Measurements from ENCODE around the gene FARS2.
"Not testable (repeated sequence)": the region's sequence is repeated elsewhere in the genome, so short reads cannot be mapped to it uniquely, and the experiment has no call there.

Gene FARS2

GRCh38 chr6:5656695-5657094 lies 395.4 kb downstream of the FARS2 start:
- H3K27me3 ChIP-seq (ENCODE audit: control insufficient read depth in 1 of 2, insufficient read depth in 2 of 2, low read length in 2 of 2); H3K9ac ChIP-seq (ENCODE audit: low read length); H3K36me3 ChIP-seq (ENCODE audit: insufficient read depth, low read length); H3K4me3 ChIP-seq (ENCODE audit: low read depth in 1 of 2, low read length in 2 of 2); H3K27ac ChIP-seq (ENCODE audit: low read depth, low read length); H3K9me3 ChIP-seq (ENCODE audit: low read length); H3K4me1 ChIP-seq (ENCODE audit: insufficient read depth, low read length): not testable (repeated sequence)

GRCh38 chr6:5657684-5658430 lies 396.5 kb downstream of the FARS2 start:
- H3K4me1 ChIP-seq (ENCODE audit: insufficient read depth, low read length): no peaks in the 10 kb centered on the region
- no peaks in the 10 kb centered on the region for H3K27me3 ChIP-seq (ENCODE audit: control insufficient read depth in 1 of 2, insufficient read depth in 2 of 2, low read length in 2 of 2)
- H3K9ac ChIP-seq (ENCODE audit: low read length): no peak overlapping the region
- H3K36me3 ChIP-seq (ENCODE audit: insufficient read depth, low read length): no peaks in the 10 kb centered on the region
- no peaks in the 10 kb centered on the region for H3K9me3 ChIP-seq (ENCODE audit: low read length)
- no peak overlapping the region for H3K27ac ChIP-seq (ENCODE audit: low read depth, low read length)
- no peak overlapping the region for H3K4me3 ChIP-seq (ENCODE audit: low read depth in 1 of 2, low read length in 2 of 2)

- no peak overlapping the region for H3K9ac ChIP-seq (ENCODE audit: low read length)
- H3K27me3 ChIP-seq (ENCODE audit: control insufficient read depth in 1 of 2, insufficient read depth in 2 of 2, low read length in 2 of 2): no peaks in the 10 kb centered on the region
- H3K36me3 ChIP-seq (ENCODE audit: insufficient read depth, low read length): no peaks in the 10 kb centered on the region
- no peaks in the 10 kb centered on the region for H3K4me1 ChIP-seq (ENCODE audit: insufficient read depth, low read length)
- no peak overlapping the region for H3K27ac ChIP-seq (ENCODE audit: low read depth, low read length)
- H3K9me3 ChIP-seq (ENCODE audit: low read length): no peaks in the 10 kb centered on the region
- no peak overlapping the region for H3K4me3 ChIP-seq (ENCODE audit: low read depth in 1 of 2, low read length in 2 of 2)
These were observed 398.2 kb downstream of the FARS2 start for GRCh38 chr6:5659467-5659866.

GRCh38 chr6:5660772-5661171 lies 399.5 kb downstream of the FARS2 start:
- H3K4me3 ChIP-seq (ENCODE audit: low read depth in 1 of 2, low read length in 2 of 2): no peak overlapping the region

GRCh38 chr6:5662797-5663196 lies 401.5 kb downstream of the FARS2 start:
- Histone ChIP-seq H3K4me1 (ENCODE audit: insufficient read depth, low read length) (no peaks in the 10 kb centered on the region), H3K9me3 (ENCODE audit: low read length) (no peaks in the 10 kb centered on the region), H3K4me3 (ENCODE audit: low read depth in 1 of 2, low read length in 2 of 2) (no peak overlapping the region), H3K27ac (ENCODE audit: low read depth, low read length) (no peak overlapping the region), H3K36me3 (ENCODE audit: insufficient read depth, low read length) (no peaks in the 10 kb centered on the region), H3K9ac (ENCODE audit: low read length) (no peak overlapping the region), H3K27me3 (ENCODE audit: control insufficient read depth in 1 of 2, insufficient read depth in 2 of 2, low read length in 2 of 2) (no peaks in the 10 kb centered on the region)

More at GRCh38 chr6:5660772-5661171, 399.5 kb downstream of the FARS2 start:
- Histone ChIP-seq H3K9ac (ENCODE audit: low read length) (no peak overlapping the region), H3K27me3 (ENCODE audit: control insufficient read depth in 1 of 2, insufficient read depth in 2 of 2, low read length in 2 of 2) (no peaks in the 10 kb centered on the region), H3K4me1 (ENCODE audit: insufficient read depth, low read length) (no peaks in the 10 kb centered on the region), H3K9me3 (ENCODE audit: low read length) (no peaks in the 10 kb centered on the region), H3K27ac (ENCODE audit: low read depth, low read length) (no peak overlapping the region), H3K36me3 (ENCODE audit: insufficient read depth, low read length) (no peaks in the 10 kb centered on the region)

- Histone ChIP-seq H3K27ac (ENCODE audit: low read depth, low read length) (no peak overlapping the region), H3K27me3 (ENCODE audit: control insufficient read depth in 1 of 2, insufficient read depth in 2 of 2, low read length in 2 of 2) (no peaks in the 10 kb centered on the region), H3K36me3 (ENCODE audit: insufficient read depth, low read length) (no peaks in the 10 kb centered on the region), H3K9me3 (ENCODE audit: low read length) (no peaks in the 10 kb centered on the region), H3K9ac (ENCODE audit: low read length) (no peak overlapping the region), H3K4me3 (ENCODE audit: low read depth in 1 of 2, low read length in 2 of 2) (no peak overlapping the region), H3K4me1 (ENCODE audit: insufficient read depth, low read length) (no peaks in the 10 kb centered on the region)
These were observed 401.9 kb downstream of the FARS2 start for GRCh38 chr6:5663259-5663658.

GRCh38 chr6:5663739-5664138 lies 402.4 kb downstream of the FARS2 start:
- no peak overlapping the region for H3K27ac ChIP-seq (ENCODE audit: low read depth, low read length)
- no peaks in the 10 kb centered on the region for H3K9me3 ChIP-seq (ENCODE audit: low read length)
- no peaks in the 10 kb centered on the region for H3K27me3 ChIP-seq (ENCODE audit: control insufficient read depth in 1 of 2, insufficient read depth in 2 of 2, low read length in 2 of 2)
- no peak overlapping the region for H3K9ac ChIP-seq (ENCODE audit: low read length)
- H3K4me1 ChIP-seq (ENCODE audit: insufficient read depth, low read length): no peaks in the 10 kb centered on the region
- H3K36me3 ChIP-seq (ENCODE audit: insufficient read depth, low read length): no peaks in the 10 kb centered on the region
- no peak overlapping the region for H3K4me3 ChIP-seq (ENCODE audit: low read depth in 1 of 2, low read length in 2 of 2)

GRCh38 chr6:5664149-5664548 lies 402.8 kb downstream of the FARS2 start:
- H3K27ac ChIP-seq (ENCODE audit: low read depth, low read length): no peak overlapping the region
- no peak overlapping the region for H3K4me3 ChIP-seq (ENCODE audit: low read depth in 1 of 2, low read length in 2 of 2)
- no peaks in the 10 kb centered on the region for H3K36me3 ChIP-seq (ENCODE audit: insufficient read depth, low read length)

GRCh38 chr6:5665173-5665572 lies 403.9 kb downstream of the FARS2 start:
- Histone ChIP-seq H3K4me3 (ENCODE audit: low read depth in 1 of 2, low read length in 2 of 2) (no peak overlapping the region), H3K27me3 (ENCODE audit: control insufficient read depth in 1 of 2, insufficient read depth in 2 of 2, low read length in 2 of 2) (no peaks in the 10 kb centered on the region), H3K27ac (ENCODE audit: low read depth, low read length) (no peak overlapping the region), H3K4me1 (ENCODE audit: insufficient read depth, low read length) (no peaks in the 10 kb centered on the region), H3K36me3 (ENCODE audit: insufficient read depth, low read length) (no peaks in the 10 kb centered on the region), H3K9ac (ENCODE audit: low read length) (no peak overlapping the region), H3K9me3 (ENCODE audit: low read length) (no peaks in the 10 kb centered on the region)

More at GRCh38 chr6:5664149-5664548, 402.8 kb downstream of the FARS2 start:
- no peaks in the 10 kb centered on the region for H3K9me3 ChIP-seq (ENCODE audit: low read length)
- H3K27me3 ChIP-seq (ENCODE audit: control insufficient read depth in 1 of 2, insufficient read depth in 2 of 2, low read length in 2 of 2): no peaks in the 10 kb centered on the region
- no peaks in the 10 kb centered on the region for H3K4me1 ChIP-seq (ENCODE audit: insufficient read depth, low read length)
- H3K9ac ChIP-seq (ENCODE audit: low read length): no peak overlapping the region

- Histone ChIP-seq H3K4me3 (ENCODE audit: low read depth in 1 of 2, low read length in 2 of 2) (no peak overlapping the region), H3K36me3 (ENCODE audit: insufficient read depth, low read length) (no peaks in the 10 kb centered on the region), H3K27ac (ENCODE audit: low read depth, low read length) (no peak overlapping the region), H3K9me3 (ENCODE audit: low read length) (no peaks in the 10 kb centered on the region), H3K27me3 (ENCODE audit: control insufficient read depth in 1 of 2, insufficient read depth in 2 of 2, low read length in 2 of 2) (no peaks in the 10 kb centered on the region), H3K9ac (ENCODE audit: low read length) (no peak overlapping the region), H3K4me1 (ENCODE audit: insufficient read depth, low read length) (no peaks in the 10 kb centered on the region)
These were observed 404.4 kb downstream of the FARS2 start for GRCh38 chr6:5665667-5666066.

- Histone ChIP-seq H3K27ac (ENCODE audit: low read depth, low read length) (no peak overlapping the region), H3K4me3 (ENCODE audit: low read depth in 1 of 2, low read length in 2 of 2) (no peak overlapping the region), H3K27me3 (ENCODE audit: control insufficient read depth in 1 of 2, insufficient read depth in 2 of 2, low read length in 2 of 2) (no peaks in the 10 kb centered on the region), H3K9ac (ENCODE audit: low read length) (no peak overlapping the region), H3K9me3 (ENCODE audit: low read length) (no peaks in the 10 kb centered on the region), H3K36me3 (ENCODE audit: insufficient read depth, low read length) (no peaks in the 10 kb centered on the region), H3K4me1 (ENCODE audit: insufficient read depth, low read length) (peaks cover 6% of the 10 kb centered on the region)
These were observed 405.4 kb downstream of the FARS2 start for GRCh38 chr6:5666695-5667094.

- Histone ChIP-seq H3K27ac (ENCODE audit: low read depth, low read length) (no peak overlapping the region), H3K4me3 (ENCODE audit: low read depth in 1 of 2, low read length in 2 of 2) (no peak overlapping the region), H3K4me1 (ENCODE audit: insufficient read depth, low read length) (peaks cover 16% of the 10 kb centered on the region), H3K9ac (ENCODE audit: low read length) (no peak overlapping the region), H3K9me3 (ENCODE audit: low read length) (no peaks in the 10 kb centered on the region), H3K36me3 (ENCODE audit: insufficient read depth, low read length) (no peaks in the 10 kb centered on the region), H3K27me3 (ENCODE audit: control insufficient read depth in 1 of 2, insufficient read depth in 2 of 2, low read length in 2 of 2) (no peaks in the 10 kb centered on the region)
These were observed 406.4 kb downstream of the FARS2 start for GRCh38 chr6:5667737-5668136.
